ENCODE results near the gene SLC35B4. TPM values are rescaled to one million over a fixed set of nuclear protein-coding genes. Genes with fewer than 3 reads are reported as not detected.

SLC35B4 gene
- total and polyA plus RNA-seq, 2 experiments from 2014 or later, result 13.7 to 18.8 TPM

DNA sequence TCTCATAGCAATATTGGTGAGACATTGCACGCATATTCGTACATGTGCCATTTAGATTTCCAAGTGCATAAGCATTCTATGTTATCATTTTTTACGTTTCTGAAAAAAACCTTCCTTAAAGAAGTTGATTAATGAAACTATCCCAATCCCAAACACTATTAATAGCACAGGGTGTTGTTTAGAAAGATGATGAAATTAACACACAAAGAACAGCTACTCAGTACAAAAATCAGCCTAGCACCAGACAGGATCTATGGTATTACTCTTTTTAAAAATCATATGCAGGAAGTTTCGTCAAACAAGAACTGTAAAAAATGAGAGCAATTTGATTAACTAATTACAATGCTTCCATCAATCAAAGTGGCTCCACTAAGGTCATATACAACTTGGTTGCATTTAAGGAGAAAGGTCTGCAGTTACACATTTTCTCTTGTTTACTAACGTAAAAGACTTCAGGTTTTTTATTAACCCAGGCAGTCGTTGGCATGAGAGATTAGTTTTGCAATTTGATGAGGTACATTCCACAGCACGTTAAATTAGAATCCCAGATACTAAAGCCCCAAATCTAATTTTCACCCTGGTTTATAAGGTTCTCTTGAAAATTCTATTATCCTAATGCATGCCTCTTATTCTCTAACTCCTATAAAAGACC is 38.1 kb downstream of the SLC35B4 start:
- Histone ChIP-seq H3K9me2 (replicated peaks; ENCODE audit: insufficient read depth) (no peaks in the 10 kb centered on the region), H3K4me3 (no peak overlapping the region), H3K9me3 (ENCODE audit: low read depth) (no peaks in the 10 kb centered on the region), H3K36me3 (replicated peaks; ENCODE audit: insufficient read depth, low read depth) (no peaks in the 10 kb centered on the region), H3K4me2 (no peak overlapping the region), H3K27me3 (peaks cover 6% of the 10 kb centered on the region), H3K4me1 (ENCODE audit: insufficient read depth) (no peaks in the 10 kb centered on the region), H3K27ac (no peak overlapping the region), H2AFZ (no peak overlapping the region), H3K79me2 (no peaks in the 10 kb centered on the region), H4K20me1 (ENCODE audit: insufficient read depth, poor library complexity, severe bottlenecking) (no peaks in the 10 kb centered on the region)
- DNase-seq (ENCODE audit: low spot score), result no peak
- TF ChIP-seq EZH2 (IDR thresholded peaks at IDR 0.05; ENCODE audit: borderline replicate concordance), result no peak
- TF ChIP-seq, protein P1, sequence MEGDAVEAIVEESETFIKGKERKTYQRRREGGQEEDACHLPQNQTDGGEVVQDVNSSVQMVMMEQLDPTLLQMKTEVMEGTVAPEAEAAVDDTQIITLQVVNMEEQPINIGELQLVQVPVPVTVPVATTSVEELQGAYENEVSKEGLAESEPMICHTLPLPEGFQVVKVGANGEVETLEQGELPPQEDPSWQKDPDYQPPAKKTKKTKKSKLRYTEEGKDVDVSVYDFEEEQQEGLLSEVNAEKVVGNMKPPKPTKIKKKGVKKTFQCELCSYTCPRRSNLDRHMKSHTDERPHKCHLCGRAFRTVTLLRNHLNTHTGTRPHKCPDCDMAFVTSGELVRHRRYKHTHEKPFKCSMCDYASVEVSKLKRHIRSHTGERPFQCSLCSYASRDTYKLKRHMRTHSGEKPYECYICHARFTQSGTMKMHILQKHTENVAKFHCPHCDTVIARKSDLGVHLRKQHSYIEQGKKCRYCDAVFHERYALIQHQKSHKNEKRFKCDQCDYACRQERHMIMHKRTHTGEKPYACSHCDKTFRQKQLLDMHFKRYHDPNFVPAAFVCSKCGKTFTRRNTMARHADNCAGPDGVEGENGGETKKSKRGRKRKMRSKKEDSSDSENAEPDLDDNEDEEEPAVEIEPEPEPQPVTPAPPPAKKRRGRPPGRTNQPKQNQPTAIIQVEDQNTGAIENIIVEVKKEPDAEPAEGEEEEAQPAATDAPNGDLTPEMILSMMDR (IDR thresholded peaks at IDR 0.05; ENCODE audit: poor library complexity), result no peak
- no peak for TF ChIP-seq EZH2phosphoT487 (IDR thresholded peaks at IDR 0.05; ENCODE audit: low read depth, severe bottlenecking, unreplicated experiment)
- WGBS (ENCODE audit: low lambda C conversion rate, missing lambda C conversion rate), result 61% methylated on average over 7 of the region's 7 CpGs

DNA sequence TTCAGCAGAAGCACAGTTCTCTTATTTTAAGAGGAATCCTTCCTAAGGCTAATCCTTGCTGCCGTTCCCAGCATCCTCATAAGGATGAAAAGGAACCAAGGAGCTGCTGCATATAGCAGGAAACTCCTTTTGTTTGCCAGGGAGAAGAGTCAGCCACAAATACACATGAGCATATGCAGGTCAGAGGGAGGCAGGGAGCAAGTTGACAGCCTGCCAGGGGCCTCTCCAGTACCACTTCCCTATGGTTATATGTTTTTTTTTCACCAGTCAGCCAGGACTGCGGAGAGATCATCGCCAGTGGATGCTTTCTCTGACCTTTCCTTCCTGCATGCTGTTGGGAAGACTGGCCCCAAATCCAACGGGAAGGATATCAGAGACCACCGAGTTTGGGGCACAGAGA is 39.8 kb downstream of the SLC35B4 start:
- 84% methylated on average over 5 of the region's 5 CpGs for WGBS (ENCODE audit: low lambda C conversion rate, missing lambda C conversion rate)
- Histone ChIP-seq H3K9me2 (replicated peaks; ENCODE audit: insufficient read depth) (no peaks in the 10 kb centered on the region), H3K36me3 (replicated peaks; ENCODE audit: insufficient read depth, low read depth) (no peaks in the 10 kb centered on the region), H4K20me1 (ENCODE audit: insufficient read depth, poor library complexity, severe bottlenecking) (no peaks in the 10 kb centered on the region), H3K4me2 (no peak overlapping the region), H3K9me3 (ENCODE audit: low read depth) (no peaks in the 10 kb centered on the region), H3K4me3 (no peak overlapping the region), H3K79me2 (no peaks in the 10 kb centered on the region), H3K27ac (no peak overlapping the region), H3K4me1 (ENCODE audit: insufficient read depth) (no peaks in the 10 kb centered on the region), H2AFZ (no peak overlapping the region), H3K27me3 (peaks cover 6% of the 10 kb centered on the region)
- TF ChIP-seq EZH2phosphoT487 (IDR thresholded peaks at IDR 0.05; ENCODE audit: low read depth, severe bottlenecking, unreplicated experiment) (no peak), EZH2 (IDR thresholded peaks at IDR 0.05; ENCODE audit: borderline replicate concordance) (no peak)
- TF ChIP-seq, protein P1 (IDR thresholded peaks at IDR 0.05; ENCODE audit: poor library complexity), result no peak
- no peak for DNase-seq (ENCODE audit: low spot score)

DNA sequence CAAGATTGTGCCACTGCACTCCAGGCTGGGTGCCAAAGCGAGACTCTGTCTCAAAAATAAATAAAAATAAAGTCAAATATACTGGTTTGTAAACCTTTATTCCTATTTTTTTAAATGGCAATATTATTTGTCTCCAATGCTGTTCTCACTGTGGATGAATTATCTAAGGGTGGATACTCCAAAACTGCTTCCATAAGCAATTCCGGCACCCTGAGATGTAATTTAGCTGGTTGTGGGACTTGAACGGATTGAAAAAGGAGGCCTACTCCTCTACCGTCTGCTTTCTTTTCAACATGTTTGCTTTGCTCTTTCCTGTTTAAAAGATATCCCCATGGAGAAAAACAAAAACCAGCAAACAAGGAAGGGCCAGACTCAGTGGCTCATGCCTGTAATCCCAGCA is 54.4 kb downstream of the SLC35B4 start:
- H3K9me2 ChIP-seq (replicated peaks; ENCODE audit: insufficient read depth), result no peaks in the 10 kb centered on the region
- TF ChIP-seq EZH2phosphoT487 (IDR thresholded peaks at IDR 0.05; ENCODE audit: low read depth, severe bottlenecking, unreplicated experiment), result no peak
- TF ChIP-seq EZH2 (IDR thresholded peaks at IDR 0.05; ENCODE audit: borderline replicate concordance), result no peak
- TF ChIP-seq, protein P1 (IDR thresholded peaks at IDR 0.05; ENCODE audit: poor library complexity), result no peak
- H3K4me1 ChIP-seq (ENCODE audit: insufficient read depth), result no peaks in the 10 kb centered on the region
- no peak for DNase-seq (ENCODE audit: low spot score)
- H3K4me3 ChIP-seq, result no peak overlapping the region
- H3K36me3 ChIP-seq (replicated peaks; ENCODE audit: insufficient read depth, low read depth), result no peaks in the 10 kb centered on the region
- H3K27ac ChIP-seq, result no peak overlapping the region
- H2AFZ ChIP-seq, result no peak overlapping the region
- 94% methylated on average over 4 of the region's 4 CpGs for WGBS (ENCODE audit: low lambda C conversion rate, missing lambda C conversion rate)
- H3K4me2 ChIP-seq, result no peak overlapping the region
- H3K27me3 ChIP-seq, result no peaks in the 10 kb centered on the region
- H3K79me2 ChIP-seq, result no peaks in the 10 kb centered on the region
- H4K20me1 ChIP-seq (ENCODE audit: insufficient read depth, poor library complexity, severe bottlenecking), result no peaks in the 10 kb centered on the region
- H3K9me3 ChIP-seq (ENCODE audit: low read depth), result no peaks in the 10 kb centered on the region
